IPS-18a (cell line): ENCODE measurements around the gene AGAP1.

Experiments used
- H3K27ac ChIP-seq: one replicate; pipeline ENCODE4 v1.5.1; 2013; ENCODE audit warnings: low read length
- H3K27me3 ChIP-seq: one replicate; pipeline ENCODE4 v1.6.1; 2013; ENCODE audit warnings: mild to moderate bottlenecking, low read length; ENCODE audit not compliant: control insufficient read depth, insufficient read depth
- H3K36me3 ChIP-seq: one replicate; pipeline ENCODE4 v1.6.1; 2013; ENCODE audit warnings: low read depth, low read length; ENCODE audit not compliant: control insufficient read depth
- H3K4me1 ChIP-seq: one replicate; pipeline ENCODE4 v1.6.1; 2013; ENCODE audit warnings: low read depth, low read length; ENCODE audit not compliant: control insufficient read depth
- H3K4me3 ChIP-seq: one replicate; pipeline ENCODE4 v1.5.1; 2013; ENCODE audit warnings: low read length
- H3K9ac ChIP-seq: one replicate; pipeline ENCODE4 v1.6.1; 2013; ENCODE audit warnings: mild to moderate bottlenecking, low read length, moderate library complexity
- H3K9me3 ChIP-seq: one replicate; pipeline ENCODE4 v1.6.1; 2013; ENCODE audit warnings: low read depth, low read length; ENCODE audit not compliant: control insufficient read depth

AGAP1 gene

DNA sequence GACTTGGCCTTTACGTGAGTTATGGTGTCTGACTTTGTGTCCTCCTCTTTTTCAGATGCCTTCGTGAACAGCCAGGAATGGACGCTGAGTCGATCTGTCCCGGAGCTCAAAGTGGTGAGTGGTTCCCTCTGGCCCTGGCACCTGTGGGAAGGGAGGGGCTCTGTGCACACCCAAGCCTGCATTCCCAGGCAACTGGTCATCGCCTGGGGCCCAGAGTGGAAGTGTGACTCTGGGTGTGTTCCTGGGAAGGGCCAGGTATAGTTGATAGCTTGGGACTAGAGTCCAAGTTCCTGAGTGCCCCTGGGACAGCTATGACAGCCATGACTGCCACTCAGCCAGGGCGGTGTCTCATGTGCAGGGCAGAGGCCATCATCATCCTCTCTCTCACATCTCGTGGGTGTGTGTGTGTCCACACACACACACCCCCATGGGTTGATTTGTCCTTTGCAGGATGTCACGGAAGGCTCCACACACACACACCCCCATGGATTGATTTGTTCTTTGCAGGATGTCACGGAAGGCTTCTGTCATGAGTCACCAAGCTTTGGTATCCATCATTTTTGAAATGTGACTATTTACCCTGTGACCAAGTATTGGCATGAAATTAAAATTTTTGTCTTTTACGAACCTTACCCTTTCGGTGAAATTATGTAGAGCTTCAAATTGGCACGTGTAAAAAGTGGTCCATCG lies 215.4 kb downstream of the AGAP1 start:
- Histone ChIP-seq H3K9me3 (no peaks in the 10 kb centered on the region), H3K36me3 (no peaks in the 10 kb centered on the region), H3K4me1 (no peaks in the 10 kb centered on the region), H3K27me3 (no peaks in the 10 kb centered on the region), H3K9ac (no peak overlapping the region), H3K27ac (no peak overlapping the region), H3K4me3 (no peak overlapping the region)

DNA sequence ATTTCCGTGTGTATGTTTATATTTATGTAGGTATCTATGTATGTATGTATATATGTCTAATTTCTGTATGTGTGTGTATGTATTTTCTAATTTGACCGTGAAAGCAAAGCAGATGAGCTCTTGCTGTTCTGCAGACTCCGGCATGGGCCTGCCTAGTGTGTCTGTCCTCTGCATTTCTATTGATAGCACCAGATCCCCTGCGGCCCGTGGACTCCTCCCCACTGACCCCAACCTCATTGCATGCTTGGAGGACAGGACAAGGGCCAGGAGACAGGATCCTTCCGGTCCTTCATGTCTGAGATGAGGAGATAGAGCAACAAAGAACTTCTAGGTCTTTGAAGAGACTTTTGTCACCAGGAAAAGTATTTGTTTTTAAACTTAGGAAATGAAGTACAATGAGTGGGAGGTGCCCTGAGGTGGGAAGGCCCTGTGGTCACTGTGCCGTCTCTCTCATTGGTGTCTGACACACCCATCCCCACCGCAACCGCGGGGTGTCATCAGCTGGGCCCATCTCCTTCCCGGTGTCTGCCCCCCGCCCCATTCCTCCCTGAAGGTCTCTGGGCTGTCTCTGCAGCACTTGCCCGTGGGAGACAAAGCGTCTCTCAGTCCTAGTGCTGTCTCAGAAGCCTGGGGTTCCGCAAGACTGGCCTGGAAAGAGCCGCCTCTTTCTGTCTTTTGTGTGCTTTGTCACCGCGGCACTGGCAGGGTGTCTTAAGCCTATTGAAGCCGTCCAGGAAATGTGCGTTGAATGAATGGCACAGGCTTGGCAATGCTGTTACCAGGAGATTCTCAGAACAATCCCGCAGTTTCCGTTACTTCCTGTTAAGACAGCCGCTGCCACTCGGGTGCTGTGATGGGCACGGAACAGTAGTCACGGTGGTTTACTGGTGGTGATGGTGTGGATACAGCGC lies 216.4 kb downstream of the AGAP1 start:
- Histone ChIP-seq H3K36me3 (no peaks in the 10 kb centered on the region), H3K27ac (no peak overlapping the region), H3K9me3 (no peaks in the 10 kb centered on the region), H3K4me3 (no peak overlapping the region), H3K9ac (no peak overlapping the region), H3K27me3 (no peaks in the 10 kb centered on the region), H3K4me1 (no peaks in the 10 kb centered on the region)

DNA sequence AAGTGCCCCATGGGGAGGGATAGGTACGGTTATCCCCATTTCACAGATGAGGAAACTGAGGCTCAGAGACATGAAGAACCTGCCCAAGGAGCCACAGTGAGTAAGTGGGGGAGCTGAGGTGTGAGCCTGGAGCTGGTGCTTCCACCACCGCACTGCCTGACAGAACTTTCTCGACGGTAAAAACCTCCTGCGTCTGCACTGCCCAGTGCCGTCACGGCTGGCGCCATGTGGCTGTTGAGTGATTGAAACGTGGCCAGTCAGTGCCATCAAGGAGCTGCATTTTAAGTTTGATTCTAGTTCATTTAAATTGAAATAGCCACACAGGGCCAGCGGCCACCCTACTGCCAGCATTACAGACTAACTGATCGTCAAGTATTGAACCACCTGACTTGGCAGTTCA lies 217.1 kb downstream of the AGAP1 start:
- H3K27me3 ChIP-seq, result no peaks in the 10 kb centered on the region
- H3K4me3 ChIP-seq, result no peak overlapping the region
- no peak overlapping the region for H3K9ac ChIP-seq
- no peaks in the 10 kb centered on the region for H3K4me1 ChIP-seq
- H3K36me3 ChIP-seq, result no peaks in the 10 kb centered on the region
- H3K9me3 ChIP-seq, result no peaks in the 10 kb centered on the region
- H3K27ac ChIP-seq, result no peak overlapping the region

- Histone ChIP-seq H3K9ac (no peak overlapping the region), H3K27me3 (no peaks in the 10 kb centered on the region), H3K9me3 (no peaks in the 10 kb centered on the region), H3K4me3 (no peak overlapping the region), H3K36me3 (no peaks in the 10 kb centered on the region), H3K4me1 (no peaks in the 10 kb centered on the region), H3K27ac (no peak overlapping the region)
These were observed 217.7 kb downstream of the AGAP1 start for GRCh38 chr2:235711527-235711926.

- Histone ChIP-seq H3K27me3 (no peaks in the 10 kb centered on the region), H3K9me3 (no peaks in the 10 kb centered on the region), H3K9ac (no peak overlapping the region), H3K4me1 (no peaks in the 10 kb centered on the region), H3K4me3 (no peak overlapping the region), H3K27ac (no peak overlapping the region), H3K36me3 (no peaks in the 10 kb centered on the region)
These were observed 218.3 kb downstream of the AGAP1 start for GRCh38 chr2:235712176-235712575.

GRCh38 chr2:235713189-235713588 lies 219.3 kb downstream of the AGAP1 start:
- H3K27me3 ChIP-seq, result no peaks in the 10 kb centered on the region
- H3K27ac ChIP-seq, result no peak overlapping the region
- no peaks in the 10 kb centered on the region for H3K9me3 ChIP-seq
- no peaks in the 10 kb centered on the region for H3K4me1 ChIP-seq
- H3K4me3 ChIP-seq, result no peak overlapping the region
- H3K9ac ChIP-seq, result no peak overlapping the region
- H3K36me3 ChIP-seq, result no peaks in the 10 kb centered on the region

GRCh38 chr2:235715601-235716000 lies 221.8 kb downstream of the AGAP1 start:
- Histone ChIP-seq H3K27ac (no peak overlapping the region), H3K9me3 (no peaks in the 10 kb centered on the region), H3K4me3 (no peak overlapping the region), H3K9ac (no peak overlapping the region), H3K27me3 (no peaks in the 10 kb centered on the region), H3K4me1 (no peaks in the 10 kb centered on the region), H3K36me3 (no peaks in the 10 kb centered on the region)

GRCh38 chr2:235716875-235717496 lies 223.1 kb downstream of the AGAP1 start:
- H3K27me3 ChIP-seq, result no peaks in the 10 kb centered on the region
- H3K4me3 ChIP-seq, result no peak overlapping the region
- H3K27ac ChIP-seq, result no peak overlapping the region
- no peaks in the 10 kb centered on the region for H3K4me1 ChIP-seq
- H3K9ac ChIP-seq, result no peak overlapping the region
- H3K36me3 ChIP-seq, result no peaks in the 10 kb centered on the region
- no peaks in the 10 kb centered on the region for H3K9me3 ChIP-seq

DNA sequence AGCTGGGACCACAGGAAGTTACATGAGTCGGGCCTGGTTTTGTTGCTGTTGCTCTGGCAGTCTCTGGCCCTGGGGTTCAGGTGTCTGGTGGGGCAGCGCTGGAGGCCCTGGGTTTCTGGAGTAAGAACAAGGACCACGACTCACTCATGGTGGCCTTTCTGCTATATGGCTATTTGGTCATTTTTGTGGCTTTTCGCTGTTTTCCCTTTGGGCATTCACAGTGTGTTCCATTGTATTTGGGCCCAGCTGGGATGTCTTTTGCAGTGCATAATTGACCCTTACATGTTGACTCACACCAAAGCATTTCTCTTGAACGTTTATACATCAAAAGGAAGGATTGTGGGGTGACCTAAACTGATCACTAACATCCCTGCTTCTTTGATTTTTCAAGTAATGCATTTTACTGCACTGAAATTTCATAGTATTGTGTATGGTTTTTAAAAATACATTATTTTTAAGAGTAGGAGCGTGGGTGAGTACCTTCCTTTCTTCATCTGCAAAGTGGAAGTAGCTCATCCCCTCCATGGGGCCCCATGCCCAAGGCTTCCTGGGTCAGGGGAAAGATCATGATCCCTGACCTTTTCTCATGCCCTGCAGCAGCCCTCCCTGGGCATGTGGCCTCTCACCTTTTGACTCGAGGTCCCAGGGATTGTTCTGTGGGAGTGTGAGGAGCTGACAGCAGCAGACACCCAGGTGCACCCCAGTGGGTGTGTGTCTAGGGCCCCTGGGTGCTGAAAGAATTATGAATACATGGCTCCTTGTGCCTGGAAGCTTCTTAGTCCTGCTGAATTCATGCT lies 225.5 kb downstream of the AGAP1 start:
- no peaks in the 10 kb centered on the region for H3K27me3 ChIP-seq
- no peak overlapping the region for H3K9ac ChIP-seq
- H3K4me3 ChIP-seq, result no peak overlapping the region
- no peaks in the 10 kb centered on the region for H3K9me3 ChIP-seq
- H3K27ac ChIP-seq, result no peak overlapping the region
- no peaks in the 10 kb centered on the region for H3K36me3 ChIP-seq
- no peaks in the 10 kb centered on the region for H3K4me1 ChIP-seq

DNA sequence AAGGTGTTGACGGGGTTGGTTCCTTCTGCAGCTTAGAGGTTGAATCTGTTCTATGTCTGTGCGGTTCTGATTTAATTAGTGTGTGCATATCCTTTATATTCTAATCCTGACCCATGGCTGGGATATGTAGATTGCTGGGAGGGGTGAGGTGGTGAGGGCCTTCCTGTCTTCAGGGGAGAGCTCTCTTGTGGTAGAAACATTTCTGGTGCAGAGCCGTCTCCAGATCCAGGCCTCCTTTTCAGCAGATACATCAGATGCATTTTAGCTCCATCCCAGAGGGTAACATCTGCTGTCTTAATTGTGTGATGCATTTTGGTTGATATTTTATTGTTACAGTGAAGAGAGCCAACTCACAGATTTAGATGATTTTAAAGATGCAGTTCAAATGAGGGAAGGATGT lies 227.8 kb downstream of the AGAP1 start:
- Histone ChIP-seq H3K9ac (no peak overlapping the region), H3K4me1 (no peaks in the 10 kb centered on the region), H3K27ac (no peak overlapping the region), H3K4me3 (no peak overlapping the region), H3K27me3 (no peaks in the 10 kb centered on the region), H3K9me3 (no peaks in the 10 kb centered on the region), H3K36me3 (no peaks in the 10 kb centered on the region)

DNA sequence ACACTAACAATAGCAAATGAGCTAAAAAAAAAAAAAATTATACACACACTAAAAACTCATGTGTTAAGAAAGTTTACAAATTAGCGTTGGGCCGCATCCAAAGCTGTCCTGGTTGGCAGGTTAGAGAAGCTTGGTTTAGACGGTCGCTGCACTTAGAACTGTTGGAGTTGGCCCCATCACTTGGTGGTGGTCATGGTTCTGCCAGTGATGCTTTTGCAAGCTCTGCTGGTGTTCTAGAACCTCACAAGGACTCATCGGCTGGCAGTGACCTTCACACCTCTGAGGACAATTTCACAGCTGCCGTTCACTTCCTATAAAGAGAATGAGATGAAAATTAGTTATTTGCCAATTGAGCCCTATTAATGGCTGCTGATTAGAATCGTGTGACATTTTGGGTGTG lies 229.0 kb downstream of the AGAP1 start:
- Histone ChIP-seq H3K27me3 (no peaks in the 10 kb centered on the region), H3K4me1 (no peaks in the 10 kb centered on the region), H3K9me3 (no peaks in the 10 kb centered on the region), H3K4me3 (no peak overlapping the region), H3K36me3 (no peaks in the 10 kb centered on the region), H3K27ac (no peak overlapping the region), H3K9ac (no peak overlapping the region)
